Peyer's patch (tissue), 4 donors: ENCODE data around the gene ULK3. TPM values are rescaled to one million over a fixed set of nuclear protein-coding genes. Genes with fewer than 3 reads are reported as not detected.
"Not testable (repeated sequence)": the region's sequence is repeated elsewhere in the genome, so short reads cannot be mapped to it uniquely, and the experiment has no call there.

ENCODE experiments used
- DNase-seq, 3 donors: peaks; one replicate each; pipeline ENCODE4 v3.0.0-alpha.2; 2017 to 2019
- H3K27ac ChIP-seq, 4 donors: fragments of 200-600 bp; sonication (generic); one replicate each; pipeline ENCODE4 v1.5.1; 2016 to 2019
- H3K27me3 ChIP-seq, 2 donors: fragments of 200-600 bp; sonication (generic); one replicate each; pipeline ENCODE4 v1.5.1; 2019
- H3K36me3 ChIP-seq, 3 donors: fragments of 200-600 bp; sonication (generic); one replicate each; pipeline ENCODE4 v1.5.1; 2016 to 2019
- H3K4me1 ChIP-seq, 4 donors: fragments of 200-600 bp; sonication (generic); one replicate each; pipeline ENCODE4 v1.5.1; 2016 to 2019
- H3K4me3 ChIP-seq, 4 donors: fragments of 200-600 bp; sonication (generic); 1 replicate in 3 of 4; 2 replicates in 1 of 4; pipeline ENCODE4 v1.5.1; 2016 to 2019; ENCODE audit warnings: mild to moderate bottlenecking in 1 of 4
- H3K9me3 ChIP-seq, 4 donors: fragments of 200-600 bp; sonication (generic); one replicate each; pipeline ENCODE4 v1.5.1; 2016 to 2019; ENCODE audit warnings: mild to moderate bottlenecking in 1 of 4
- CTCF ChIP-seq, 6 experiments: fragments of 450-650 bp in 4 of 6; fragments of 200-600 bp in 2 of 6; sonication (generic) in 1 of 6; IDR thresholded peaks; one replicate each; pipeline ENCODE4 v1.5.1; 2017 to 2019; ENCODE audit warnings: antibody characterized with exemption in 6 of 6, mild to moderate bottlenecking in 3 of 6, moderate library complexity in 1 of 6
- POLR2A ChIP-seq, 2 donors: fragments of 450-650 bp; IDR thresholded peaks; one replicate each; pipeline ENCODE4 v1.5.1; 2017; ENCODE audit warnings: antibody characterized with exemption in 2 of 2, mild to moderate bottlenecking in 2 of 2, moderate library complexity in 2 of 2
- total RNA-seq, 4 donors: library from RNA; depleted of rRNA; stranded (reverse); fragments of >200 nt; gene quantifications; one replicate each; pipeline ENCODE4 v1.1.0, GENCODE V29; 2016

The ULK3 gene
- total RNA-seq, 4 donors from 2014 or later, result 194 to 508 (median 288) TPM

DNA sequence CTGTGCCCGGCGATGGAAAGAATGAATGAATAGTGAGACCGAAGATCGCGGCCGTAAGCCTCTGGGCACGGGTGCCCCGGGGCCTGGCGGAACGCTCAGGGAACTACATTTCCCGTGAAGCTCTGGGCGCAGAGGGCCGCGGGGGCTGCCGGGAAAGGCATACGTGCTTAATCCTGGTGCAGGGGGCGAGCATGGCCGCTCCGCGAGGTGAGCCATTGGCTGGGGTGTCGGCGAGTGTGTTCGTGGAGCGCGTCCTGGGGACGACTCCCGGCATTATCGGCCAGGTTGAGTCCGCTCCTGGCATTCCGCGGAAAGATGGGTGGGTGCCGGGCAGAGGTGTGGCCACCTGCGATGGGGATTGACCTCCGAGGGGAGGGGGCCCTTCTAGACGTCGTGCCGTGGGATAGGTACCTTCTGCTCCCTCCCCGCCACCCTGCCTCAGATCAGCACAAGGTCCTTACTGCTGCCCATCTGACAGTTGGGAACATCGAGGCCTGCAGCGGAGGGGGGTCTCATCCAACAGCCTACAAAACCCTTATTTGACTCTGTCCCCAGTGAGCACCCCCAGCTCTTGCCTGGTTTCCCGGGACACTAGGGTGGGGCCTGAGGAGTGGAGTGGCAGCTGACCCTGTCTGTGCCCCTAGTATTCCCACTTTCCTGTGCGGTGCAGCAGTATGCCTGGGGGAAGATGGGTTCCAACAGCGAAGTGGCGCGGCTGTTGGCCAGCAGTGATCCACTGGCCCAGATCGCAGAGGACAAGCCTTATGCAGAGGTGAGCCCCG, 47.1 kb upstream of the ULK3 start, which contains the start of gene MPI:
MPI (plus strand) TSS at position 160 of the 782 bp plus-strand sequence; CDS start at position 192, 32 bp downstream.
- Histone ChIP-seq H3K9me3 (no peaks in the 10 kb centered on the region), H3K27ac (peak within 1 kb of the TSS; percentile 71 to 90 (median 86)), H3K4me3 (peak within 1 kb of the TSS; percentile 61 to 89 (median 75)), H3K4me1 (peaks cover 0 to 40% (median 7%) of the 10 kb centered on the region in 4 donors), H3K36me3 (peaks cover 0 to 13% (median 0%) of the 10 kb centered on the region in 3 donors), H3K27me3 (no peaks in the 10 kb centered on the region)
- TF ChIP-seq CTCF (IDR thresholded peaks at IDR 0.05) (peak in 4 of 6 experiments; percentile 7 to 50 (median 37)), POLR2A (IDR thresholded peaks at IDR 0.05) (peak; percentile 51 to 74)
- peak; percentile 83 to 93 (median 87) for DNase-seq

DNA sequence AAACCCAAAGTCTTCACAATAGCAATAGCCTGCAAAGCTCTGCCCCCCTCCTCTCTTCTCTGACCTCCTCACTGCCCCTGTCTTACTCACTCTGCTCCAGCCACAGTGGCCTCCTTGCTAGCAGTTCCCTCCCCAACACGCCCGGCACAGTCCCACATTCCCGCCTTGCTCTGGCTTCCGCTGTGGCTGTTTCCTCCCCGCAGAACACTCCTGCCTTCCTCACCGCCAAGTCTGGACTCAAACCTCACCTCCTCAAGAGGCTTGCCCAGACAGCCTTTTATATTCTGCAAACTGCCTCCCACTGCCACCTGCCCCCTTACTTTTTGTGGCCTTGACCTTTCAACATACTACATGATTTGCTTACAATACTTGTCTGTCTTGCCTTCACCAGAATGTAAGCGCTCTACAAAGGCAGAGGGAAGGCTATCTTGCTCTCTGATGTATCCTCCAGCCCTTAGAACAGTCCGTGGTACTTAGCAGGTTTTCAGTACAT, 46.5 kb upstream of the ULK3 start:
- Histone ChIP-seq H3K27ac (peak overlapping the region; percentile 71 to 90 (median 86)), H3K27me3 (no peaks in the 10 kb centered on the region), H3K36me3 (peaks cover 0 to 13% (median 0%) of the 10 kb centered on the region in 3 donors), H3K4me1 (peaks cover 0 to 40% (median 7%) of the 10 kb centered on the region in 4 donors), H3K9me3 (no peaks in the 10 kb centered on the region), H3K4me3 (peak overlapping the region; percentile 61 to 89 (median 75))
- DNase-seq, result peak in 1 of 3 donors; percentile 61
- no peak for TF ChIP-seq POLR2A (IDR thresholded peaks at IDR 0.05)
- TF ChIP-seq CTCF (IDR thresholded peaks at IDR 0.05), result no peak

DNA sequence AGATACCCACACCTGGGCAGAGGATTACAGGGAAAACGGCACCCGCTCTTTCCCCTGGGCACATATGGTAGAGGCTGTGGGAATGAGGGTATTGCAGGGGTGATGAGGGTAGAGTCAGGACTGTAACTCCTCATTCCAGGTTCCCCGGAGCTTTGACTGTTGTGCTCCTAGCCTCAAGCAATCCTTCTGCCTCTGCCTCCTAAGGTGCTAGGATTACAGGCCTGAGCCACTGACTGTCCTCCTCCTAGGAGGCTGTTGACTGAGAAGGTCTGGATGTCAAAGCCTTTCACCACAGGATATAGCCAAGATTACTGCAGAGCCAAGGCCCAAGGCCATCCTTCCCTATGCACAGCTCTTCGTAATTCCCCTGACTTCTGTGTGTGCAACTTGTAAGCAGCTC, 45.8 kb upstream of the ULK3 start:
- no peak overlapping the region for H3K4me3 ChIP-seq
- TF ChIP-seq POLR2A (IDR thresholded peaks at IDR 0.05) (no peak), CTCF (IDR thresholded peaks at IDR 0.05) (no peak)
- H3K4me1 ChIP-seq, result peaks cover 0 to 40% (median 7%) of the 10 kb centered on the region in 4 donors
- H3K36me3 ChIP-seq, result peaks cover 0 to 13% (median 0%) of the 10 kb centered on the region in 3 donors
- no peak overlapping the region for H3K27ac ChIP-seq
- no peaks in the 10 kb centered on the region for H3K9me3 ChIP-seq
- peak in 1 of 3 donors; percentile 33 for DNase-seq
- no peaks in the 10 kb centered on the region for H3K27me3 ChIP-seq

DNA sequence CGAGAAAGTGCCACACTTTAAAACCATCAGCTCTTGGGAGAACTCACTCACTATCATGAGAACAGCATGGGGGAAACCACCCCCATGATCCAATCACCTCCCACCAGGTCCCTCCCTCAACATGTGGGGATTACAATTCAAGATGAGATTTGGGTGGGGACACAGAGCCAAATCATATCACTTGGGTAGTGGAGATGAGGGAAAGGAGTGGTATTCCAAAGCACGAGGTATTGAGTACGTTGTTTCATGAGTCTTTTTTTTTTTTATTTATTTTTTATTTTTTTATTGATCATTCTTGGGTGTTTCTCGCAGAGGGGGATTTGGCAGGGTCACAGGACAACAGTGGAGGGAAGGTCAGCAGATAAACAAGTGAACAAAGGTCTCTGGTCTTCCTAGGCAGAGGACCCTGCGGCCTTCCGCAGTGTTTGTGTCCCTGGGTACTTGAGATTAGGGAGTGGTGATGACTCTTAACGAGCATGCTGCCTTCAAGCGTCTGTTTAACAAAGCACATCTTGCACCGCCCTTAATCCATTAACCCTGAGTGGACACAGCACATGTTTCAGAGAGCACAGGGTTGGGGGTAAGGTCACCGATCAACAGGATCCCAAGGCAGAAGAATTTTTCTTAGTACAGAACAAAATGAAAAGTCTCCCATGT, 44.7 kb upstream of the ULK3 start:
- not testable (repeated sequence) for H3K27me3 ChIP-seq, H3K36me3 ChIP-seq, H3K4me3 ChIP-seq, H3K27ac ChIP-seq, DNase-seq, H3K9me3 ChIP-seq
- H3K4me1 ChIP-seq, result peaks cover 0 to 30% (median 5%) of the 10 kb centered on the region in 4 donors

GRCh38 chr15:74885461-74885860, 42.5 kb upstream of the ULK3 start:
- Histone ChIP-seq H3K9me3 (no peaks in the 10 kb centered on the region), H3K4me3 (no peak overlapping the region), H3K27me3 (no peaks in the 10 kb centered on the region), H3K4me1 (peaks cover 0 to 10% (median 3%) of the 10 kb centered on the region in 4 donors), H3K36me3 (no peaks in the 10 kb centered on the region), H3K27ac (no peak overlapping the region)
- TF ChIP-seq CTCF (IDR thresholded peaks at IDR 0.05) (no peak), POLR2A (IDR thresholded peaks at IDR 0.05) (no peak)
- DNase-seq, result no peak
